ENCODE measurements around the gene SETD2. TPM values are rescaled to one million over a fixed set of nuclear protein-coding genes. Genes with fewer than 3 reads are reported as not detected.
"Not testable (repeated sequence)": the region's sequence is repeated elsewhere in the genome, so short reads cannot be mapped to it uniquely, and the experiment has no call there.

The SETD2 gene
- total RNA-seq, 1 donor from 2014 or later: 53.2 TPM

DNA sequence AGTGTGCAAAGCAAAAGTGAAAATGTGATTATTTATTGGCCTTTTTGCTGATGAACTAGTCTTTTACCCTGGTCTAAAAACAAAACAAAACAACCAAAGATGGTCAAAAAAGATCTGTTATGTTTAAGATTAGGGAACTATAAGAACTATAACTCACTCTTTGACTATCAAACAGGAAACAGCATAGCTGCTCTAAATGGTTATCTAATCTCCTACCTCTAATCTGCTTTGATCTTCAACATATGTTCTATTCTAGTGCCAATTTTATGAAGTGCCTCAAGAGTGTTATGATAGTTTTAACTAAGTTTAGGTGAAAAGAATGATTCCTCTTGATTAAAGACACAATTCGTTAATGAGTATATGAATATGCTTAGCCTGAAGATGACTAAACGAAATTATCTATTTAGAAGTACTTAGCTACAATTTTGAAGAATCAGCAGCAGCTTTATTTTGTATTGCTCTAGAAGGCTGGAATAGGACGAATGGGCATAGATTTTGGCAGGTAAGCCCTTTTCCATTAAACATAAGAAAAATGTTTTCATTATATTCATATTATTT lies 46.0 kb downstream of the SETD2 start:
- TF ChIP-seq, protein P1, sequence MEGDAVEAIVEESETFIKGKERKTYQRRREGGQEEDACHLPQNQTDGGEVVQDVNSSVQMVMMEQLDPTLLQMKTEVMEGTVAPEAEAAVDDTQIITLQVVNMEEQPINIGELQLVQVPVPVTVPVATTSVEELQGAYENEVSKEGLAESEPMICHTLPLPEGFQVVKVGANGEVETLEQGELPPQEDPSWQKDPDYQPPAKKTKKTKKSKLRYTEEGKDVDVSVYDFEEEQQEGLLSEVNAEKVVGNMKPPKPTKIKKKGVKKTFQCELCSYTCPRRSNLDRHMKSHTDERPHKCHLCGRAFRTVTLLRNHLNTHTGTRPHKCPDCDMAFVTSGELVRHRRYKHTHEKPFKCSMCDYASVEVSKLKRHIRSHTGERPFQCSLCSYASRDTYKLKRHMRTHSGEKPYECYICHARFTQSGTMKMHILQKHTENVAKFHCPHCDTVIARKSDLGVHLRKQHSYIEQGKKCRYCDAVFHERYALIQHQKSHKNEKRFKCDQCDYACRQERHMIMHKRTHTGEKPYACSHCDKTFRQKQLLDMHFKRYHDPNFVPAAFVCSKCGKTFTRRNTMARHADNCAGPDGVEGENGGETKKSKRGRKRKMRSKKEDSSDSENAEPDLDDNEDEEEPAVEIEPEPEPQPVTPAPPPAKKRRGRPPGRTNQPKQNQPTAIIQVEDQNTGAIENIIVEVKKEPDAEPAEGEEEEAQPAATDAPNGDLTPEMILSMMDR (conservative IDR thresholded peaks at IDR 0.05): no peak
- no peak for DNase-seq (ENCODE audit: extremely low spot score, unreplicated experiment)
- peaks cover 53% of the 10 kb centered on the region for H3K36me3 Mint-ChIP-seq
- H3K4me1 Mint-ChIP-seq (ENCODE audit: unreplicated experiment): no peaks in the 10 kb centered on the region
- H3K27me3 Mint-ChIP-seq: no peaks in the 10 kb centered on the region
- H3K27ac Mint-ChIP-seq: no peak overlapping the region
- H3K9me3 Mint-ChIP-seq: no peaks in the 10 kb centered on the region
- H3K4me3 Mint-ChIP-seq: no peak overlapping the region

- not testable (repeated sequence) for DNase-seq (ENCODE audit: extremely low spot score, unreplicated experiment); H3K27ac Mint-ChIP-seq; H3K27me3 Mint-ChIP-seq; H3K9me3 Mint-ChIP-seq; H3K4me1 Mint-ChIP-seq (ENCODE audit: unreplicated experiment); H3K4me3 Mint-ChIP-seq
- H3K36me3 Mint-ChIP-seq: peaks cover 35% of the 10 kb centered on the region
These were observed 48.4 kb downstream of the SETD2 start for GRCh38 chr3:47115524-47115923.

GRCh38 chr3:47113669-47114365 lies 50.1 kb downstream of the SETD2 start:
- H3K27me3 Mint-ChIP-seq: no peaks in the 10 kb centered on the region
- H3K9me3 Mint-ChIP-seq: no peaks in the 10 kb centered on the region
- no peak overlapping the region for H3K27ac Mint-ChIP-seq
- DNase-seq (ENCODE audit: extremely low spot score, unreplicated experiment): no peak
- no peaks in the 10 kb centered on the region for H3K4me1 Mint-ChIP-seq (ENCODE audit: unreplicated experiment)
- no peak overlapping the region for H3K4me3 Mint-ChIP-seq
- TF ChIP-seq, protein P1 (conservative IDR thresholded peaks at IDR 0.05): no peak
- peaks cover 25% of the 10 kb centered on the region for H3K36me3 Mint-ChIP-seq

- H3K36me3 Mint-ChIP-seq: peaks cover 27% of the 10 kb centered on the region
- TF ChIP-seq, protein P1 (conservative IDR thresholded peaks at IDR 0.05): no peak
- H3K9me3 Mint-ChIP-seq: no peaks in the 10 kb centered on the region
- H3K4me3 Mint-ChIP-seq: no peak overlapping the region
- H3K27ac Mint-ChIP-seq: no peak overlapping the region
- H3K4me1 Mint-ChIP-seq (ENCODE audit: unreplicated experiment): no peaks in the 10 kb centered on the region
- DNase-seq (ENCODE audit: extremely low spot score, unreplicated experiment): no peak
- H3K27me3 Mint-ChIP-seq: no peaks in the 10 kb centered on the region
These were observed 50.9 kb downstream of the SETD2 start for GRCh38 chr3:47112997-47113396.

GRCh38 chr3:47109393-47109792 lies 54.5 kb downstream of the SETD2 start:
- TF ChIP-seq, protein P1 (conservative IDR thresholded peaks at IDR 0.05): no peak
- Mint-ChIP-seq H3K27ac (no peak overlapping the region), H3K27me3 (no peaks in the 10 kb centered on the region)

GRCh38 chr3:47108546-47108945 lies 55.4 kb downstream of the SETD2 start:
- Mint-ChIP-seq H3K4me1 (ENCODE audit: unreplicated experiment) (peaks cover 4% of the 10 kb centered on the region), H3K27me3 (no peaks in the 10 kb centered on the region), H3K4me3 (no peak overlapping the region), H3K27ac (no peak overlapping the region), H3K36me3 (peaks cover 10% of the 10 kb centered on the region), H3K9me3 (no peaks in the 10 kb centered on the region)
- no peak for DNase-seq (ENCODE audit: extremely low spot score, unreplicated experiment)
- TF ChIP-seq, protein P1 (conservative IDR thresholded peaks at IDR 0.05): no peak

More at GRCh38 chr3:47109393-47109792, 54.5 kb downstream of the SETD2 start:
- H3K4me1 Mint-ChIP-seq (ENCODE audit: unreplicated experiment): no peaks in the 10 kb centered on the region
- H3K36me3 Mint-ChIP-seq: peaks cover 18% of the 10 kb centered on the region
- no peaks in the 10 kb centered on the region for H3K9me3 Mint-ChIP-seq
- no peak for DNase-seq (ENCODE audit: extremely low spot score, unreplicated experiment)
- no peak overlapping the region for H3K4me3 Mint-ChIP-seq
